HG03558 (cell line): Measurements from ENCODE around the gene KLHDC10.
"Not testable (repeated sequence)": the region's sequence is repeated elsewhere in the genome, so short reads cannot be mapped to it uniquely, and the experiment has no call there.

Experiments
- ATAC-seq: cut with Tn5 transposase; IDR thresholded peaks from one replicate; pipeline ENCODE4 v1.9.1; 2021; ENCODE audit warnings: moderate number of reproducible peaks; ENCODE audit not compliant: unreplicated experiment; ENCODE audit errors: extremely low read depth

Gene KLHDC10

DNA sequence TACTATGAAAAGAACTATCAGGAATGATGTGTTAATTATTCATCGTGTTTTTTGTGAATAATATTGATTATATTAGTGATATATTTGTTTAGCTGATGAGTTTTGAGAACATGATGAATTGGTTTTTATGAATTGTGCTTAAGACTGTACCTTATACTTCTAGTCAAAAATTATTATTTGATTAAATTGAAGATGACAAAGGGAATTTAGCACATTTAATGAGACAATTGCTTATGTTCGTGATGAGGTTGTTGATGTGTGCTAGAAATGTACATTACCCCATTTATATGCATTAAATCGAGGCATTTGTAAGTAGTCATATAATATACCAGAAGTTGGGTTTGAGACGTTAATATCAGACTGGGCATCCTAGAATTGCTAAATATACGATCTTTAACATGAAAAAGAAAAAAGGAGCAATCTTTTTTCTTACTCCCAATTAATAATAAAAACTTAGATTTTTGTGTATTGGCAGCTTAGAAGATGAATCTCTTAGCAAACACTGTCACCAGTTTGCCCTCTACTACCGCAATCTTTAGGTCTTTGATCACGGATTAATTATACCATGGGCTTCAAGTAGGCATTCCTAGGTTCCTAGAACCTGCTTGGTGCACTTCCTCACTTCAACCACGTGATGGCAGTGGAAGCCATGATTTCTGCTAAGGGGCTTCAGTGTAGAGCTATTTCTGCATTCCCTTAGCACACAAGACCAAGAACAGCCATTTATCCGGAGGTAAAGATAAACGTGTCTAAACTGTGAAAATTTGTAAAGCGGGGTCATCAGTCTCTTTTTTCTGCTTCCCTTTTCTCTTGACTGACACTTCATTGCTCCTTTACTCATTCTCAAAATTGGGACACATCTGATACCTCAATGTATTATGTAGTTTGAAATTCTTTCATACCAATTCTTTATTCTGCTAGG lies 1.6 kb downstream of the KLHDC10 start:
- no peak for ATAC-seq

GRCh38 chr7:130079846-130080394 lies 9.6 kb downstream of the KLHDC10 start:
- no peak for ATAC-seq

DNA sequence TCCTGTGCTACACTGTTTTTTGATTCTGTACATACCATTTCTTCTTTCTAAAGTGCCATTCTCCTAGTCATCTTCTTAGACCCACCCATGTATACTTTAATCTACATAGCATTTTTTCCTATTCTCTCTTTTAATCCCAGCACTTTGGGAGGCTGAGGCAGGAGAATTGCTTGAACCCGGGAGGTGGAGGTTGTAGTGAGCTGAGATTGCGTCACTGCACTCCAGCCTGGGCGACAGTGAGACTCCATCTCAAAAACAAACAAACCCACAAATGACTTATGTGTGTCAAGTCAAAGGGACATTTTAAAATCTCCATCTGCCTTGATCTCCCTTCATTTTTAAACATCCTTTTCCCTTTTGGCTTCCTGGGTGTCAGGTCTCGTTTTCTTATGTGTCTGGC lies 13.2 kb downstream of the KLHDC10 start:
- ATAC-seq: not testable (repeated sequence)

DNA sequence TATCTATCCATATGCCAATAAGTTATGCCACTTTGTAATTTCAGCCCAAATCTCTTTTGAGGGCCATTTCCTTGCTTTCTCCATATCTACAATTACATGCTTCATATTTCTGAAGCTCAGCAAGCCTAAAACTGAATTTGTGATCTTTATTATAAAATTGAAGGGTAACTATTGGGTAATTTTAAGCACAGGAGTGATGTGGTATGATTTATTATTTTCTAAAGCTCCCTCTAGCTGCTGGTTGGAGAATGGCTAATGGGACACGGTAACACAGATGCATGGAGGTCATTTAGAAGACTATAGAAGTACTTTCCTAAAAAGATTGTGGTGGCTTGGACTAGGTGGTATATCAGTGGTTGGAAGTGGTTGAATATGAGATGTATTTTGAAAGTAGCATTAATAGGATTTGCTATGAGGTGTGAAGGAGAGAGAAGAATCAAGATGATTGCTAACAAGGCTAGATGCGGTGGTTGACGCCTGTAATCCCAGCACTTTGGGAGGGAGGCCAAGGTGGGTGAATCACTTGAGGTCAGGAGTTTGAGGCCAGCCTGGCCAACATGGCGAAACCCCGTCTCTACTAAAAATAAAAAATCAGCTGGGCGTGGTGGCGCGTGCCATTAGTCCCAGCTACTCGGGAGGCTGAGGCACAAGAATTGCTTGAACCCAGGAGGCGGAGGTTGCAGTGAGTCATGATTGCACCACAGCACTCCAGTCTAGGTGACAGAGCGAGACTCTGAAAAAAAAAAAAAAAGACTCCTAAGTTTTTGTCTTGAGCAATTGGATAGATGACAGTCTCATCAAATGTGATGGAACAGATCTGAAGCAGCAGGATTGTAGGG lies 13.9 kb downstream of the KLHDC10 start:
- ATAC-seq: no peak

DNA sequence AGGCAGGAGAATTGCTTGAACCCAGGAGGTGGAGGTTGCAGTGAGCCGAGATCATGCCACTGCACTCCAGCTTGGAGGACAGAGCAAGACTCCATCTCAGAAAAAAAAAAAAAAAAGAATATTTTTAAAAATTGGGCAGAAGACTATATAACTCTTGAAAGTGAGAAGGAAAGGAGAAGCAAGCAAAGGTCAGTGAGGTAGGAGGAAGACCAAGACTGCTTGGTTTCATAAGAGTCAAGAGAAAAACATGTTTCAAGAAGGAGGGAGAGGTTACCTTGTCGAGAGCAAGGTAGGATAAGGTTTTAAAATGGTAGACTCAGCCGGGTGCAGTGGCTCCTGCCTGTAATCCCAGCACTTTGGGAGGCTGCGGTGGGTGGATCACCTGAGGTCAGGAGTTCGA lies 14.9 kb downstream of the KLHDC10 start:
- not testable (repeated sequence) for ATAC-seq

DNA sequence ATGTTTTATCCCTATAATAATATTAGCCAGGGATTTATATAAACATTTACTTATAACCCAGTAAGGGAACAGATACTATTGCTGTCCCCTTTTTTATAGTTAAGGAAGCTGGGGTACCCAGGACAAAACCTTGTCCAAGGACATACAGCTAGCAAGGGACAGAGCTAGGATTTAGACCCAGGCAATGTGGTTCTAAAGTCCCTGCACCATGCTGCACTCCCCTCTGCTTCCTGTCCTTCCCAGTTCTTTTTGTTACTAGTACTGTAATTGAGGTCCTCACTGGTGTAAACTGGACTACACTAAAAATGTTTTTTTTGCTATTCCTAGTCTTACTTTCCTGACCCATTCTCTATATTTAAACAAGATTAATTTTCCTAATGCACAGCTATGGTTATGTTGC lies 16.6 kb downstream of the KLHDC10 start:
- no peak for ATAC-seq

GRCh38 chr7:130087364-130087763 lies 17.0 kb downstream of the KLHDC10 start:
- no peak for ATAC-seq

DNA sequence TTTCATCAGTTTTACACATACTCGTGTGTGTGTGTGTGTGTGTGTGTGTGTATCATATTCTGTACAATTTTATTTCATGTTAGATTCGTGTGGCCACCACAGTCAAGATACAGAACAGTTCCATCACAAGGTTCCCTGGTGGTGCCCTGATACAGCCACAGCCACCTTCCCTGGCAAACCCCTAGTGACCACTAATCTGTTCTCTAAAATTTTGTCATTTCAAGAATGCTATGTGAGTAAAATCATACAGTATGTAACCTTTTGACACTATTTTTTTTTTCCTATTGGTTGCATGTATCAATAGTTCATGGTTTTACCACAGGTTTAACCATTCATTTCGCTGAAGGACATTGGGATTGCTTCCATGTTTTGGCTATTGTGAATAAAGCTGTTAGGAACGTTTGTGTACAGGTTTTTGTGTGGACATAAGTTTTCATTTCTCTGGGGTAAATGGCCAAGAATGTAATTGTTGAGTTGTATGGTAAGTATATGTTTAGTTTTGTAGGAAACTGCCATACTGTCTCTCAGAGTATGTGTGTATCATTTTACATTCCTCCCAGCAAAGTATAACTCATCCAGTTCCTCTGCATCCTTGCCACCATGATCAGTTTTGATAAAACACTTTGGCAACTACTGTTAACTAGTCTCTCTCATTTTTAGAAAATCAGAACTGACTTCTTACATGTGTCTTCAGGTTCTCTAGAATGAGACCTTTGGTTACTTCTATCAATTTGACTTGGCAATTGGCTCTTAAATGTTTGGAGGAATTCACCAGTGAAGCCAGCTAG lies 20.6 kb downstream of the KLHDC10 start:
- no peak for ATAC-seq

DNA sequence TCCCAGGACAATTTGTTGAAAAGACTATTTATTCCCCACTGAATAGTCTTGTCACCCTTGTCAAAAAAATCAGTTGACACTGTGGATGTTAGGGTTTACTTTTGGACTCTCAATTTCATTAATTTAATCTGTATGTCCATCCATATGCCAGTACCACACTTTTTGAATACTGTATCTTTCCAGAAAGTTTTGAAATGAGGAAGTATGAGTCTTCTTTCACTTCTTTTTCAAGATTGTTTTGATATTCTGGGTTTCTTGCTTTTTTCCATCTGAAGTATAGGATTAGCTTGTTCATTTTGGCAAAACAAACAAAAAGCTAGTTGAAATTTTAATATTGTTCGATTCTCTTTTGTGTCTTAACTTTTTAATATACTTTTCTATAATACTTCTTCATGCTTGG lies 21.7 kb downstream of the KLHDC10 start:
- ATAC-seq: no peak

GRCh38 chr7:130092598-130092997 lies 22.3 kb downstream of the KLHDC10 start:
- ATAC-seq: no peak

- ATAC-seq: no peak
Measured at GRCh38 chr7:130095812-130096211, 25.5 kb downstream of the KLHDC10 start.

- no peak for ATAC-seq
Measured at GRCh38 chr7:130096243-130096827, 26.0 kb downstream of the KLHDC10 start.

- no peak for ATAC-seq
Measured at GRCh38 chr7:130099331-130099730, 29.0 kb downstream of the KLHDC10 start.

DNA sequence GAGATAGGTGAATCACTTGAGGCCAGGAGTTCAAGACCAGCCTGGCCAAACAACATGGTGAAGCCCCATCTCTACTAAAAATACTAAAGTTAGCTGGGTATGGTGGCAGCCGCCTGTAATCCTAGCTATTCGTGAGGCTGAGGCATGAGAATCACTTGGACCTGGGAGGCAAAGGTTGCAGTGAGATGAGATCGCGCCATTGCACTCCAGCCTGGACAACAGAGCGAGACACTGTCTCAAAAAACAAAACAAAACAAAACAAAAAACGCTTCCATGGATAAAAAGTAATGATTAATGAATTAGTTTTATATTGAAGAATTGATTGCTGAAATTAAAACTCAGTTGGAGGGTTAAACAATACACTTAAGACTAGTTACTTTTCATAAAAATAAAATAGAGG lies 32.3 kb downstream of the KLHDC10 start:
- ATAC-seq: no peak

DNA sequence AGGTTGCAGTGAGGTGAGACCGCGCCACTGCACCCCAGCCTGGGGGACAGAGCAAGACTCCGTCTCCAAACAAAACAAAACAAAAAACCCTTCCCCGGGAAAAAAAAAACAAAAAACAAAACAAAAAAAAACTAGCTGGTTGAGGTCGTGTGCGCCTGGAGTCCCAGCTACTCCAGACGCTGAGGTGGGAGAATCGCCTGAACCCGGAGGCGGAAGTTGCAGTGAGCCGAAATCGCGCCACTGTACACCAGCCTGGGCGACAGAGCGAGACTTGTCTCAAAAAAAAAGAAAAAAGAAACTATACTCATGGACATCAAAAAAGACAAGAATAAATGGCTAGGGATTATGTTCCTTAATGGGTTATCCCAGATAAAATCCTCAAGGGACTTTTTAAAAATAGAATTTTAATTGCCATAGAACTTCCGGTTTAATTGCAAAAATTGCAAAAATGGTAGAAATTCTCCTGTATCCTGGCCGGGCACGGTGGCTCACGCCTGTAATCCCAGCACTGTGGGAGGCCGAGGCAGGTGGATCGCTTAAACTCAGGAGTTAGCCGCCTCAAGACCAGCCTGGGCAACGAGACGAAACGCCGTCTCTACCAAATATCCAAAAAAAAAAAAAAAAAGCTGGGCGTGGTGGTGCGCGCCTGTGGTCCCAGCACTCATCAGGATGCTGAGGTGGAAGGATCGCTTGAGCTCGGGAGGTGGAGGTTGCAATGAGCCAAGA lies 37.8 kb downstream of the KLHDC10 start:
- no peak for ATAC-seq

DNA sequence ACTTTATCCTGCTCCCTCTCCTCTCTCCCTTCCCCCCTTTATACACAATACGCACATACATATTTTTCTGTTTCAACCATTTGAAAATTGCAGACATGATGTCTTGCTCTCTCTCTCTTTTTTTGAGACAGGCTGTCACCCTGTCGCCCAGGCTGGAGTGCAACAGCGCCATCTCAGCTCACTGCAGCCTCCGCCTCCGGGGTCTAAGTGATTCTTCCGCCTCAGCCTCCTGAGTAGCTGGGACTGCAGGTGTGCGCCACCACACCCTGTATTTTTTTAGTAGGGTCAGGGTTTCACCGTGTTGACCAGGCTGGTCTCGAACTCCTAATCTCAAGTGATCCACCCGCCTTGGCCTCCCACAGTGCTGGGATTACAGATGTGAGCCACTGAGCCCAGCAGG lies 38.5 kb downstream of the KLHDC10 start:
- ATAC-seq: no peak

DNA sequence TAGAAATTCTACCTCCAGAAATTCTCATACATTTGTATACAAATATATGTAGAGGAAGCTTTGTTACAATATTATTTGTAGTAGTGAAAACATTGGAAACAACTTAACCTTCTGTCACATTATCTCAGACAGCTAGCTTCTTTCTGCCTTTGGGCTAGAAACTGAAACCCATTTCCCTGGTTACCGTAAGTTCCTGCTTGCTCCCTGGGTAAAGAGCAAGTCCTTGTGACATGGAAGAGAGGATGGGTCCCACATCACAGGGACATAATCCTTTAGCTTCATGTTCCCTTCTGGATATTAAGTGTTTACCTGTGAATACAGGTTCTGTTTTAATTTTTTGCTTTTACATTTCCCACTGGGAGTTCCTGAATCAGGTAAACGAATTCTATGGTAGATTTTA lies 41.8 kb downstream of the KLHDC10 start:
- ATAC-seq: no peak

- no peak for ATAC-seq
Measured at GRCh38 chr7:130112662-130113425, 42.5 kb downstream of the KLHDC10 start.

GRCh38 chr7:130113426-130113805 lies 43.1 kb downstream of the KLHDC10 start:
- ATAC-seq: not testable (repeated sequence)
